Measurements from ENCODE around the gene ZHX3.

ZHX3 gene

DNA sequence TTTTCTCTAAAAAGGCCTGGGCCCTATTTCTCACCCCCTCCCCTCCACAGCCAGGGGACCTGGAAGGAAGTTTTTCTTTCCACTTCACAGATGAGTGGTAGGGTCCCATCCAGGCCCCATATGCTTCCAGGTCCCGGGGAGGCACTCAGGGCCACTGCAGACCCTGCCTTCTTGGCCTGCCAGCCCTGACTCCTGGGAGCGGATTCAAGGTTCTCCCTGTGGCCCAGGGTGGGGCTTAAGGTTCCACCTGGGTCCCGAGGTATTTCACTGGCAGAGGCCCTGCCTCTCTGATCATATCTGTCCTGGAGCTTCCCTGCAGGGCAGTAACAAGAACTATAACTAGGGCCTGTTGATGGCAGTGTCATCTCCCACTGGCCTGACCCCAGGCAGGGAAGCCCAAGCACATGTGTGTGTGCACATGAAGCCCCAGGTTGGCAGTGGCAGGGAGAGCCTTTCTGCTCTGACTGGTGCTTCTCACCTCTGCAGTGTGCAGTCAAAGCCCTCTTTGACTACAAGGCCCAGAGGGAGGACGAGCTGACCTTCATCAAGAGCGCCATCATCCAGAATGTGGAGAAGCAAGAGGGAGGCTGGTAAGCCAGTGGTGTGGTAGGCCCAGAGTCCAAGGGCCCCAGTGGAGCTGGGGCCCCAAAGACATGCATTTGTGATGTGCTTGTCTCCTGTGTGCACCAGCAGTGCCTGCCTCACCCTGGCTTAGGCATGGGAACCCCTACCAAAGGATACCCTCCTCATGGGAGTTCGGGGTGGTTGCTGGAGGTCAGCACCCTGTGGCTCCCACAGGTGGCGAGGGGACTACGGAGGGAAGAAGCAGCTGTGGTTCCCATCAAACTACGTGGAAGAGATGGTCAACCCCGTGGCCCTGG, 149.0 kb downstream of the ZHX3 start:
- no peak for DNase-seq

DNA sequence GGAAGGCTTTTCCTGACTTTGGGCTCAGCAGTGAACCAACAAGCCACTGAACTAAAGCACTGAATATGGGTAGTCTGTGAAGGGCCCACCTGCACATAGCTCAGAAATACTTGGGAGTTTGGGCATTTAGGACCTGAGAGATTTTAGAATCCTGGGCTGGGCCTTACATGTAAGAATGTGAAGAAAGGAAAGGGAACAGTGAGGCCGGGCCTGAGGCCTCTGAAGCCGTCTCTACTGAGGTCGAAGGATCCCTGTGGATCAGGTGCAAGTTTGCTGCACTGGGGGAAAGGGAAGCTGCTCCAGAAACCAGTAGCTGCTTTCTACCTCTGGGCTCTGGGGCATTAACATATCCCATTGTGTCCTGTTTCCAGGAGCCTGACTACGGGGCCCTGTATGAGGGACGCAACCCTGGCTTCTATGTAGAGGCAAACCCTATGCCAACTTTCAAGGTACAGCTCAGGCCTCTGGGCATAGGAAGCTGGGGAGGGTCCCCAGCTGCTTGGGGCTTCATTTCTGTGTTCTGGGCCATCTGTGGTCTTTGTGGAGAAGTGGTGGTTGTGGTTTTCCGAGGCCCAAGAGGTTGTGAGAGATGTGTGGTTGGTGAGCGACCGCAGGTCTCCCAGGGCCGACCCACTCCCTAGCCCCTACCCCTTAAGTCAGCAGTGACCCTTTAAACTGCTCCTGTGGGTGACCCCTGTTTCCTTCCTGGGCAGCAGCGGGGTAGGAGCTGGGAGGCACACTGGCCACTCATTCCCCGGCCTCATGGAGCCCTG, 149.9 kb downstream of the ZHX3 start:
- no peak for DNase-seq

DNA sequence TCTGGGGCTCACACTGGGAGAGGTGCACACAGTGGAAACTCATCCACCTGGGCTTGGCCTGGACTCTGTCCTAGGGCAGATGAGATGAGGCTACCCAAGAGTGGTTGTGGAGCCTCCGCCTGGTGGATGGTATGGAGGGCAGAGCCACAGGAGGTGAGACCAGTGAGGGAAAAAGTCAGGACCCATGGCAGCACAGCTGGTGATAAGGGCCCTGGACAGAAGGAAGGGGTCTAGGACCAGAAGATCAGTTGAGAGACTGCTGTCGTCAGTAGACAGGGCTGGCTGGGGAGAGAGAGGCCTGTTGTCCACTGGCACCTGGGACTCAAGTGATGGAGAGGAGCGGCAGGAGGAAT, 150.4 kb downstream of the ZHX3 start:
- DNase-seq = no peak

DNA sequence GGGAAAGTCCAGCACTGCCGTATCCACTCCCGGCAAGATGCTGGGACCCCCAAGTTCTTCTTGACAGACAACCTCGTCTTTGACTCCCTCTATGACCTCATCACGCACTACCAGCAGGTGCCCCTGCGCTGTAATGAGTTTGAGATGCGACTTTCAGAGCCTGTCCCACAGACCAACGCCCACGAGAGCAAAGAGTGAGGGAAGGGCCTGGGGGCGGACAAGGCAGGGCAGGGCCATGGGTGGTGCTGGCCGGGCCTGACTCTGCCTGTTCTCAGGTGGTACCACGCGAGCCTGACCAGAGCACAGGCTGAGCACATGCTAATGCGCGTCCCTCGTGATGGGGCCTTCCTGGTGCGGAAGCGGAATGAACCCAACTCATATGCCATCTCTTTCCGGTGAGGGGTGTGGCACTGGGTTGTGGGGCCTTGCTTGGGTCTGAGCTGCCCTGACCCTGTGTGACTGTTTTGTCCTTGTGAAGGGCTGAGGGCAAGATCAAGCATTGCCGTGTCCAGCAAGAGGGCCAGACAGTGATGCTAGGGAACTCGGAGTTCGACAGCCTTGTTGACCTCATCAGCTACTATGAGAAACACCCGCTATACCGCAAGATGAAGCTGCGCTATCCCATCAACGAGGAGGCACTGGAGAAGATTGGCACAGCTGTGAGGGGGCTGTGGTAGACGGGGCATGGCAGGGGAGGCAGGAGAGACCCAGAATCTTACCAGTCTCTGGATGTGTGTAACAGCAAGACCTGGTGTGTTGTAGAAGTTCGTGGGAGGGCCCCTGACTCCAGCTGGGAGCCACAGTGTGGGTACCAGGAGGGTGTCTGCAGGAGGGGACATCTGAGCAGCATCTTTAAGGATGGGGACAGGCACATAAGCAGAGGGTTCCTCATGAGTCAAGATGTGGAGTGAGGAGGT, 151.1 kb downstream of the ZHX3 start:
- DNase-seq = no peak

DNA sequence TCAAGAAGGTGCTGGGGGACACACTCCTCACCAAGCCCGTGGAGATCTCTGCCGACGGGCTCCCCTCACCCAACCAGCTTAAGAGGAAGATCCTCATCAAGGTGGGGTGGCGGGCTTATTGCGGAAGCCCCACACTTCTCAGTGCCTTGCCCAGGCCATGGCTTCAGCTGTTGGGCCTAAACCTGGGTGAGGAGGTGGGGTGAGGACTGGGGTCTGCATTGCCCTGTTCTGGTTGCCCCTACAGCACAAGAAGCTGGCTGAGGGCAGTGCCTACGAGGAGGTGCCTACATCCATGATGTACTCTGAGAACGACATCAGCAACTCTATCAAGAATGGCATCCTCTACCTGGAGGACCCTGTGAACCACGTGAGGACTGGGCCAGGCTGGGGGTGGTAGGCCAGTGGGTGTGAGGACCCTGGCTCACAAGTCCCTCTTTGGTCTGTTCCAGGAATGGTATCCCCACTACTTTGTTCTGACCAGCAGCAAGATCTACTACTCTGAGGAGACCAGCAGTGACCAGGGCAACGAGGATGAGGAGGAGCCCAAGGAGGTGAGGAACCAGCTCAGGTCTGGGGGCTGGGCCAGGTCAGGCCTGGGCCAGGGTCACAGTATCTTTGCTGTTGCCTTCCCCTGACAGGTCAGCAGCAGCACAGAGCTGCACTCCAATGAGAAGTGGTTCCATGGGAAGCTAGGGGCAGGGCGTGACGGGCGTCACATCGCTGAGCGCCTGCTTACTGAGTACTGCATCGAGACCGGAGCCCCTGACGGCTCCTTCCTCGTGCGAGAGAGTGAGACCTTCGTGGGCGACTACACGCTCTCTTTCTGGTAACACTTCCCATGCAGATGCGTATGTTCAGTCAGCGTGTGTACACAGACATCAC, 152.3 kb downstream of the ZHX3 start:
- no peak for DNase-seq

DNA sequence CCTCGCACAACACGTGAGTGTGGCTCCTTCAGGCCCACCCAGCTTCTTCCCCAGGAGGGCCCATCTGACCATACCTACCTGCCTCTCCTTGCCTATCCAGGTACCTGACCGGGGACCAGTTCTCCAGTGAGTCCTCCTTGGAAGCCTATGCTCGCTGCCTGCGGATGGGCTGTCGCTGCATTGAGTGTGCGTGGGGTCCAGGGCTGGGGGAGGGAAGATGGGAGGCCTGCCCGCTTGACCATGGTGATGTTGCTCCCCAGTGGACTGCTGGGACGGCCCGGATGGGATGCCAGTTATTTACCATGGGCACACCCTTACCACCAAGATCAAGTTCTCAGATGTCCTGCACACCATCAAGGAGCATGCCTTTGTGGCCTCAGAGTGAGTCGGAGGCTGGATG, 153.7 kb downstream of the ZHX3 start:
- no peak for DNase-seq

DNA sequence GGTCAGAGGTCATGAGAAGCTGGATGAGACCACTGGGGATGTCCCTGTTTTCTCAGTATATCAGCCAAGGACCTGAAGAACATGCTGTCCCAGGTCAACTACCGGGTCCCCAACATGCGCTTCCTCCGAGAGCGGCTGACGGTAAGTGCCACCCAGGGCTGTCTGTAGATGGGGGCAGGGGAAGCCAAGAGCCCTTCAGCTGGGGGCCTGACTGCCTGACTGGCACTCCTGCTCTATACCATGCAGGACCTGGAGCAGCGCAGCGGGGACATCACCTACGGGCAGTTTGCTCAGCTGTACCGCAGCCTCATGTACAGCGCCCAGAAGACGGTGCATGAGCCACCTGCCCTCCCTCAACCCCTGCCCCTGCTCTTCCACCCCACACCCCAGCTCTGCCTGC, 155.1 kb downstream of the ZHX3 start:
- DNase-seq = no peak

DNA sequence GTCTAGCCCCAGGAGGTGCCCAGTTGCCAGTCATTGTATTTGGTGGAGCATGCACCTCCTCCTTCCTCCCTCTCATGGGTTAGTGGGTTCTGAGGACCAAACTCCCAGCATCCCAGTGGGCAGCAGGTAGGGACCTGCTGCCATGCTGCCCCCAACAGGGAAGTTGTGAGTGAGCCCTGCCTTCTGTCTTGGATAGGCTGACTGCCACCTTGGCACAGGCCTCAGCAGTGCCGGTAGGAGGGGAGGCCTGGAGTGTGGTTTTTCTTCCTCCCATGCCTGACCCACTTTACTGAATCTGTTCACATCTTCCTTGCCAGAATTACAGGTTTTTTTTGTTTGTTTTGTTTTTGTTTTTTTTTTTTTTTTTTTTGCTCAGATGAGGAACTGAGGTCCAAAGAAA, 155.6 kb downstream of the ZHX3 start:
- no peak for DNase-seq

DNA sequence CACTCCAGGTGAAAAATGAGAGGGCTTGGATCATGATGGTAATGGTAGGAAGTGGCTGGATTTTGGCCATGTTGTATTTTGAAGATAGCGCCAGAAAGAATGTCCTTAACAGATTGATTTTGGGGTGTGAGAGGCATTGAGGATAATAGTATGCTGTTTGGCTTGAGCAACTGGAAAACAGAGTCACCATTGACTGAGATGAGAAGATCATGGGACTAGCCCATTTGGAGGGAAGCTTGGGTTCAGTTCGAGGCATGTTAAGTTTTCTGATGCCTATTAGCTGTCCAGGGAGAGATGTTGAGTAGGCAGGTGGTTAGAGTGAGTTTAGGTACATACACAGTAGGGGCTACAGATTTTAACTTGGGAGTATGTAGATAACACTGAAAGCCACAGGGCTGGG, 156.8 kb downstream of the ZHX3 start:
- no peak for DNase-seq

DNA sequence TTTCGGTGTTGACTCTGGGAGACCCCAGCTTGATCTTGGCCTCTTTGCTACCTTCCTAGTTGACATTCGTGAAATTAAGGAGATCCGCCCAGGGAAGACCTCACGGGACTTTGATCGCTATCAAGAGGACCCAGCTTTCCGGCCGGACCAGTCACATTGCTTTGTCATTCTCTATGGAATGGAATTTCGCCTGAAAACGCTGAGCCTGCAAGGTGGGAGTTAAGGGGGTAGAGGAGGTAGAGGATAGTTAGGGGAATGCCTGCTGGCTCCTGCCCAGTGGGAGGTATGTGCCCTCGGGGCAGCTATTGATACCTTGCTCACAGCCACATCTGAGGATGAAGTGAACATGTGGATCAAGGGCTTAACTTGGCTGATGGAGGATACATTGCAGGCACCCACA, 158.0 kb downstream of the ZHX3 start:
- no peak for DNase-seq

DNA sequence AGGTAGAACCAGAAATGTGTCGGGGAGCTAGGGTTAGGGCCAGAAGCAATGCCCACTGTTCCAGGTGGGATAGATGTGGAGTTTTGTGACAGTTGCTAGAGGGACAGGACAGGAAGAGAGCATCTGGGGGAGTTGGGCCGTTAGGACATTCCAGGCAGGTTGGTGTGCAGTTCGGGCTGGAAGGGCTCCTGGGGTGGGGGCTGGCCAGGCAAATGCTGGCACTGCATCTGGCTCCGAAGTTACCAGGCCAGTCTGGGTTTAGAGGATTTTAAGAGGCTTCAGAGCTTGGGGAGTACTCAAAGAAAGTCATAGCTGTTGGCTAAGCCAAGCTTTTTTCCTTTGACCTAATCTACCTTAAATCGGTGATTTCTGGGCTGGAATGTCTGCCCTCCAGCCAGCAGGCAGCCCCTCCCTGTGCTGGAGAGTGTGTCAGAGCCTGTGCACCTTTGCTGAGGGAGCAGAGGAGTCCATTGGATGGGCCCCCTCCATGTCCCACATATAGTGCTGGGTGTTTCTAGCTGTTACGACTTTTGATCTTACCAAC, 159.4 kb downstream of the ZHX3 start:
- DNase-seq = no peak

DNA sequence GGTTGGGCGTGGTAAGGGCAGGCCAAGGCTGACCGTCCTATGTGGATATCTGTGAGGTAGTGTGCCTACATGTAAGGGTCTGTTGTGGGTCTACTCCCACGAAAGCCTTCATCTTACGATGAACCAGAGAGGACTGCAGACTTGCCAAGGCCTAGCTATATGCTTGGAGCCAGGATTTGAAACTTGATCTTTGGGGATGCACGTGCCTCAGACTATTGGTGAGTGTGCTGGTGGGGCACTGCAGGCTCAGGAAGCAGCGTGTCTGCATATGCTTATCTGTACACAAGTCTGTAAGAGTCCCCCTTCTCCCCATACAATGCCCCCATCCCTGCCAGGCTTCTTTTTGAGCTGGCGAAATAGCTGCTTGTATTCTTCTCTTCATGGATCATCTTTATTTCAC, 162.3 kb downstream of the ZHX3 start:
- DNase-seq = no peak

DNA sequence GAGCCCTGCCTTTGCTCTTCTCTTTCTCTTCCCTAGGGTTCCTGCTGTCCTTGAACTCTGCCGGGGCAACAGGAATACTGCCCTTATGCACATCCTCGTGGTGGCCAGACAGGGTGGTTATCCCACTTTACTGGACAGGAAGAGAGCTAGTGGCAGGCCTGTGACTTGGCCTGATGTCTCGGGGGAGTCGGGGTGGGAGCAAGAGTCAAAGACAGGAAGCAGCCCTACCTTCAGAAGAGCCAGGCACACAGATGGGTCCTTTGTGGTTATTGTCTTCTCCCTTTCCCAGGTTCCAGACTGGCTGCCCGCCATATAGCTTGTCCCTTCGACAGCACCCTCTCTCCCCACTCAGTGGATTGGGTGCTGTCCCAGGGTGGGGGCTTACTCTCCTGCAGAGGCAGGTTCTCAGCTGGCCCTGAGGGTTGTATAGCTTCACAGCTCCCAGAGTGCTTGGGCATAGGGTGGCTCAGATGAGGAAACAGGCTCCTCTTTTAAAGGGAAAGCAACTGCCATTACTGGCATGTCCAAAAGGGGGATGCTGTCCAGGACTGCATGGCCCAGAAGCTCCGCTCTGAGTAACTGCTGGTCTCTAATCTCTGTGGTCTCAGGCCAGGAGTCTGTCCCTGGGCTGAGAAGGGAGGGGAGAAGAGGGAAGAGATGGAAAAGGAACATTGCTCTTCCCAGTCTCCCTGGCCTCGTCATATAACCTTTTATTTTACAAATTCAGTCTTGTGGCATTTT, 162.9 kb downstream of the ZHX3 start:
- no peak for DNase-seq

DNA sequence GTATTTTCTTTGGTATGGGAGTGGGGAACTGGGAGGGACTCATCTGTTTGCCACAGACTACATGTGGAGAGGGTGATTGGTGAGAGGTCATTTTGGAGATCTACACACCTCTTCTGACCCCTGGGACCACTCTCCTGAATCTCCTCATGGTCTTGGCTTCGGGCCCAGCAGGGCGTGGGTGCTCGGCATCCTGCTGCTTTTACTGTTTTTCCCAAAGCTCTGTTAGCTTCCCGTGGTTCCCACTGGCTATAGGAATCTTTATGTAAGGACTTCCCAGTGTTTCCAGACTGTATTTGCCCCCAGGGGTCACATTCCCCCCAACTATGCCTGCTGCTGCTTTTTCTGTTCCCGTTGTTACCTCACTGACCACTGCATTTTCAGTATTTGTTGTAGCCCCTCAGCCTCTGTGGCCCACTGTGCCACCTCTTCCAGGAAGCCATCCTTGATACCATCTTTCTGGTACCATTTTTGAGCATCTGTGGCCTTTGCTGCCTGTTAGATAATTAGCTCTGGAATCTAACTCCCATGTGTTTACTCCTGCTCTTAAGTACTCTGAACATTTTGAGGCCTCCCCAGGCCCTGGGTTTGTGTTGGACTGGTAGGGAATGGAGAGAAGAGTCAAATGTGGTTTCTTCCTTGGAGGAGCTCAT, 165.3 kb downstream of the ZHX3 start:
- DNase-seq = no peak

DNA sequence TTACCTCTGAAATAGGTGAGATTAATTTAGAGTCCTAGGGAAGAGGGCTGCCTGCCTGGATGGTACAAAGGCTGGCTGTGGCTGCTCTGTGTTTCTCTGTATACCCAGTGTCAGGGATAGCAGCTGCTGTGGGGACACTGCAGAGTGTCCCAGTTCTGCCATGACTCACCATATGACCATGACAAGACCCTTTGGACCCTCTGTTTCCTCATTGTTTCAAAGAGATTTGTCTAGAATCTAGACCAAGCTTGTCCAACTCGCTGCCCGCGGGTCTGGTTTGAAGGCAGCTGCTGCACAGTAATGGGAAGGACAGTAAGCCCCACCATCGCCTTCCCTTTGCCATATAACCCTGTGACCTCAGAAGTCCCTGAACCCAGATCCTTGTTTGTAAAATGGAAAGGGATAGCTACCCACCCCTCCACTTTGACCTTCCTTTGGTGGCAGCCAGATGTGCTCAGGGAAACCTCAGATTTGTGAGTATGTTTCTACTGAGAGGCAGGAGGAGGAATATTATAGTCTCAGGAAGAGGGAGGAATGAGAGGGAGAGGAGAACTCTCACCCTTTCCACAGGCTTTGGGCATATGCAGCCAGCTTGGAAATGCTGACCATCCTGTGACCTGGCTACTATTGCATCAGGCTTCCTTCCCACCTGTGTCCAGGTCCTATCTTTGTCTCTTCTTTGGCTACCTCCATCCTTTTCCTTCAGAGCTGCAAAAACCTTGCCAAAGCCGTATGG, 166.2 kb downstream of the ZHX3 start:
- DNase-seq = no peak

DNA sequence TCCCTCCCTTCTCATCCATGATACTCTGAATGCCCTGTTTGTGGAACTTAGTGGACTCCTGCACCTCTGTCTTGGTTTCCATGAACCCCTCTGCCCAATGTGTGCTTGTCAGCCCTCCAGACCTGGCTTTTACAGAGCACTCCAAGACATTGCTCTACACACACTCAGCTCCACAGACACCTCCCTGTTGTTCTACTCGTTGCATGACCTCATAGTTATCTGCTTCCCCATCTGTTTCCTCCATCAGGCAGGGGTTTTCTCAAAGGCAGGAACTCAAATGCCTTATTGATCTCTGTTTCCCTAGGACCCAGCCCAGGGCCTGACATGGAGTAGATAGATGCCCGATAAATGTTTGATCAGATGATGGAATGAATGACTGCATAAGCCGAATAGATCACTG, 166.9 kb downstream of the ZHX3 start:
- DNase-seq = no peak

DNA sequence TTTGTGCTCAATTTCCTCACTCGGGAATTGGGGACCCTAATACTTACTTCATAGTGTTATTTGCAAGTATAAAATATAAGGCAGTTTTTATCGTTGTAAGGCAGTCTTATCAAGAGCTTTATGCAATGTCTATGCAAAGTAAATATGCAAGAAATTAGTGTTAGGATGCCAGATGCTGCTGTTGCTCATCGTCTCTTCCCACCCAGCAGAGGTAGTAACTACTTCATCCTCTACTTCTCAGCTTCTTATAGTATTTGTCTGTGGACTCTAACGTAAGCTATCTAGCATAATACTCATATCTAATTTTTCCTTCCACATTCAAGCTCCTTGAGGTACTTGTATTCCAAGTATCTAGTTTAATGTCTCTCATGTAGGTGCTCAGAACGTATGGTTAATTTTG, 168.6 kb downstream of the ZHX3 start:
- DNase-seq = no peak

DNA sequence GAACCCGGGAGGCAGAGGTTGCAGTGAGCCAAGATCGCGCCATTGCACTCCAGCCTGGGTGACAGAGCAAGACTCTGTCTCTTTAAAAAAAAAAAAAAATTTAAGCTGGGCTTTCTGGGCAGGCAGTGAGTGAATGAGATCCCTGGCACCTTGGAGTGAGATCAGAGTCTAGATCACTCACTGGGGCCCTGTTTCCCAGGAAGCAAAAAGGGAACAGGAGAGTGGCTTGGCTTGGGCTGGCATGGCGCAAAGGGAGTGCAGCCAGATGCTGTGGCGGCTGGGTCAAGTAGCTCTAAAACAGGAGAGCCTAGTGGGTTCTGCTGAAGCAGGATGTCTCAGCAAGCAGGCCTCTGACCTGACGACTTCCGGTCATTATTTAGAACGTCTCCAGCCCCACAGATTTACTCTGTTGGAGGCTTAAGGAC, 169.8 kb downstream of the ZHX3 start:
- DNase-seq = no peak

DNA sequence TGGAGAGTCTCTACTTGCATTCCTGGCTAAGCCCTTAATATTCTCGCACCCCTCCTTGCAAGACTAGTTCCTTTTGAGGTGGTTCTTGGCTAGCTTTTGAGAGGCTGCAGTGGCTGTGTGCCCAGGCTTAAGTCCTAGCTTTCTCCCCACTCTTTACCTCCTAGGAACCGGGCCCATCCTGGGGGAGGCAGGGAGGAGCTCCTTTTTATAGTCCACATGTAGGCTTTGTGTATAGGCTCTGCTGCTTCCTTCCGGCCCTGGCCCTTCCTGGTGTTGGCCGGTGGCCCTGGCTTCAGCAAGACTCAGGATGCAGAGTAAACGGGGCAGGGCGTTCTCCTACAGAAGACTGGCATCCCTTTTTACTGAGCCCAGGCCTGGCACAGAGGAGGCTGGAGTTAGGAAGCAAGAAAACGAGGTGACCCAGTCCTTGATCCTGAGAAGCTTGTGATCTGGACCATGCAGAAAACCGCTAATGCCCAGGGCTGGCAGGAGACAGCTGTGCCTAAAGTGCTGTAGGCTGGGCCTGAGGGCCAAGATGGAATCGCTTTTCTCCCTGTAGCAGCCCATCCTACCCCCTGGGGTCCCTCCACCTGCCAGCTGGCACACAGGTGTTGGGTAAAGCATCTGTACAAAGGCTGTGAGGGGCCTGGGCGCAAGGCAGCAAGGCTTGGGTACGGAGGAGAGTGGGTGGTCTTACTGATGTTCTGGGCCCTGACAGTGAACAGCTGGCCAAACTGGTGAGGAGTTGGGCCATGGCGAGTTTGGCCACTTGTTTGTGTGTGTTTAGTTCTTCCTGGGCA, 171.5 kb downstream of the ZHX3 start:
- no peak for DNase-seq

Measured in activated naive CD4-positive, alpha-beta T cell treated with Interleukin-2 at 50 U/mL for 16 hours (primary cell).